HL-60 (cell line): ENCODE data around the gene SLC2A9.

Source experiments
- CTCF ChIP-seq: IDR thresholded peaks from one replicate; pipeline ENCODE4 v1.5.1; 2011; ENCODE audit warnings: low read length, control low read depth, inconsistent platforms; ENCODE audit not compliant: insufficient read depth
- GABPA ChIP-seq: IDR thresholded peaks from 2 replicates; pipeline ENCODE4 v1.6.1; 2012; ENCODE audit warnings: low read depth
- POLR2AphosphoS5 ChIP-seq: IDR thresholded peaks from 2 replicates; pipeline ENCODE4 v1.6.1; 2012; ENCODE audit warnings: low read depth
- SPI1 ChIP-seq: IDR thresholded peaks from 2 replicates; pipeline ENCODE4 v1.6.1; 2012; ENCODE audit warnings: low read depth, mild to moderate bottlenecking, borderline replicate concordance

- TF ChIP-seq CTCF (no peak), POLR2AphosphoS5 (no peak), GABPA (no peak), SPI1 (no peak)
These were observed 43.7 kb downstream of the SLC2A9 start for GRCh38 chr4:9977518-9978031.
